Loucy (cell line): ENCODE data around the gene SOHLH1.

Source experiments
- H2AFZ ChIP-seq: fragments of 200-600 bp; sonication (generic); 2 replicates; pipeline ENCODE4 v1.6.0; 2016; ENCODE audit warnings: antibody characterized with exemption, mild to moderate bottlenecking, low read length, moderate library complexity
- H3F3A ChIP-seq: fragments of 200-600 bp; 2 replicates; pipeline ENCODE4 v1.6.0; 2016; ENCODE audit warnings: antibody characterized with exemption, low read depth, mild to moderate bottlenecking
- H3K27me3 ChIP-seq: fragments of 200-600 bp; sonication (generic); 2 replicates; pipeline ENCODE4 v1.6.1; 2014; ENCODE audit warnings: low read length, mild to moderate bottlenecking; ENCODE audit not compliant: insufficient read depth, poor library complexity, severe bottlenecking
- H3K36me3 ChIP-seq: fragments of 200-600 bp; sonication (generic); 2 replicates; pipeline ENCODE4 v1.6.1; 2016; ENCODE audit warnings: low read length; ENCODE audit not compliant: insufficient read depth
- H3K4me1 ChIP-seq: fragments of 200-600 bp; sonication (generic); 2 replicates; pipeline ENCODE4 v1.5.1; 2014; ENCODE audit warnings: low read length, mild to moderate bottlenecking; ENCODE audit not compliant: insufficient read depth, poor library complexity, severe bottlenecking
- H3K4me2 ChIP-seq: fragments of 200-600 bp; sonication (generic); 2 replicates; pipeline ENCODE4 v1.6.0; 2014; ENCODE audit warnings: antibody characterized with exemption, low read length, low read depth, mild to moderate bottlenecking; ENCODE audit not compliant: poor library complexity, severe bottlenecking
- H3K4me3 ChIP-seq: fragments of 200-600 bp; sonication (generic); 2 replicates; pipeline ENCODE4 v1.5.1; 2014; ENCODE audit warnings: low read length, mild to moderate bottlenecking, mixed read lengths; ENCODE audit not compliant: poor library complexity, severe bottlenecking
- H3K79me2 ChIP-seq: fragments of 200-600 bp; sonication (generic); 2 replicates; pipeline ENCODE4 v1.6.1; 2014; ENCODE audit warnings: low read length; ENCODE audit not compliant: insufficient read depth
- H3K9ac ChIP-seq: fragments of 200-600 bp; sonication (generic); 2 replicates; pipeline ENCODE4 v1.6.0; 2014; ENCODE audit warnings: mild to moderate bottlenecking, low read depth, low read length, moderate library complexity; ENCODE audit not compliant: poor library complexity, severe bottlenecking
- H3K9me2 ChIP-seq: fragments of 200-600 bp; sonication (generic); replicated peaks from 2 replicates; pipeline ENCODE4 v1.6.1; 2016; ENCODE audit warnings: low read depth, low read length, mixed read lengths
- H3K9me3 ChIP-seq: fragments of 200-600 bp; sonication (generic); 2 replicates; pipeline ENCODE4 v1.6.1; 2014; ENCODE audit warnings: mild to moderate bottlenecking, antibody characterized with exemption, low read length, low read depth; ENCODE audit not compliant: insufficient read depth
- H4K20me1 ChIP-seq: fragments of 200-600 bp; sonication (generic); 2 replicates; pipeline ENCODE4 v1.6.0; 2014; ENCODE audit warnings: antibody characterized with exemption, low read length, mild to moderate bottlenecking; ENCODE audit not compliant: insufficient read depth, poor library complexity, severe bottlenecking
- EZH2phosphoT487 ChIP-seq: fragments of 200-600 bp; IDR thresholded peaks from 2 replicates; pipeline ENCODE4 v1.6.1; 2018; ENCODE audit warnings: antibody characterized with exemption, mild to moderate bottlenecking, moderate library complexity, borderline replicate concordance
- TF ChIP-seq, protein P1 (sequence below): fragments of 200-600 bp; sonication (generic); conservative IDR thresholded peaks from 2 replicates; pipeline ENCODE4 v1.5.1; 2014; ENCODE audit warnings: mild to moderate bottlenecking, antibody characterized with exemption, low read length

Gene SOHLH1

DNA sequence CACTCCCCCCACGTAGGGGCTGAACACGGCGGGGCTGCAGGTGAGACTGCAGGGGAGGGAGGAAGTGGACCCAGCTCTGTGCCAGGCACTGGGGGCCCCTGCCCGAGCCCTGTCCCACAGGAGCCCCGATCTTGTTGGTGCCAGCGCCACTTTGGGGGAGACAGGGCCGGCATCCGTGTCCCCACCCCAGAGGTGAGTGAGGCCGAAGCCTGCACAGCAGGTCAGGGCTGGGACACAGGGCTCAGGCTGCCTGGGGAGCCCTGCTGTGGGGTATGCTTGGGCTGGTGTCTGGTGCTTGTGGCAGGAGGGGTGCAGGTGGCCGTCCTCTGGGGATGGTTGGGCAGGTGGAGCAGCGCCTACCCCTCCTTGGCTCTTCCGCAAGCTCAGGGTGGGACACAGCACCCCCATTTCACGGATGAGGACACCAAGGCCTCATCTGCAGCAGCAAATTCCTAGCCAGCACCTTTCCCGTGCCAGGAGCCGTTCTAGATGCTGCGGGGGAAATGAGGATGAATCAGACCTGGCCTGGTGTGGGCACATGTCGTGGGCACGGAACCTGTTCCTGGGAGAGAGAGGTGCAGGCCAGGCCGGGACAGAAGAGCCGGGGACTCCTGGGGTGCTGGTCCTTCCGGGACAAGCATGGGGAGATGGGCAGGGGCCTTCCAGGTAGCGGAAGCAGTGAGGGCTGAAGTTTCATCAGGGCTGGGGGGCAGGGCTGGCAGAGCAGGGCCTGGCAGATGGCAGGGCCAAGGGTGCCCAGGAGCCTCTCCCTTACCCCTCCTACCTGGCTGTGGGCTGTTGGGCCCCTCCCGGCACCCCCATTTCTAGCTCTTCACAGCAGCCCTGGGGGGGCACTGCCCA is 37.9 kb upstream of the SOHLH1 start:
- H3K79me2 ChIP-seq: no peaks in the 10 kb centered on the region
- TF ChIP-seq, protein P1, sequence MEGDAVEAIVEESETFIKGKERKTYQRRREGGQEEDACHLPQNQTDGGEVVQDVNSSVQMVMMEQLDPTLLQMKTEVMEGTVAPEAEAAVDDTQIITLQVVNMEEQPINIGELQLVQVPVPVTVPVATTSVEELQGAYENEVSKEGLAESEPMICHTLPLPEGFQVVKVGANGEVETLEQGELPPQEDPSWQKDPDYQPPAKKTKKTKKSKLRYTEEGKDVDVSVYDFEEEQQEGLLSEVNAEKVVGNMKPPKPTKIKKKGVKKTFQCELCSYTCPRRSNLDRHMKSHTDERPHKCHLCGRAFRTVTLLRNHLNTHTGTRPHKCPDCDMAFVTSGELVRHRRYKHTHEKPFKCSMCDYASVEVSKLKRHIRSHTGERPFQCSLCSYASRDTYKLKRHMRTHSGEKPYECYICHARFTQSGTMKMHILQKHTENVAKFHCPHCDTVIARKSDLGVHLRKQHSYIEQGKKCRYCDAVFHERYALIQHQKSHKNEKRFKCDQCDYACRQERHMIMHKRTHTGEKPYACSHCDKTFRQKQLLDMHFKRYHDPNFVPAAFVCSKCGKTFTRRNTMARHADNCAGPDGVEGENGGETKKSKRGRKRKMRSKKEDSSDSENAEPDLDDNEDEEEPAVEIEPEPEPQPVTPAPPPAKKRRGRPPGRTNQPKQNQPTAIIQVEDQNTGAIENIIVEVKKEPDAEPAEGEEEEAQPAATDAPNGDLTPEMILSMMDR: no peak
- TF ChIP-seq EZH2phosphoT487: no peak
- no peaks in the 10 kb centered on the region for H3F3A ChIP-seq
- no peaks in the 10 kb centered on the region for H3K36me3 ChIP-seq
- H3K27me3 ChIP-seq: no peaks in the 10 kb centered on the region
- H3K9ac ChIP-seq: no peak overlapping the region
- H3K4me2 ChIP-seq: no peak overlapping the region
- no peaks in the 10 kb centered on the region for H3K9me2 ChIP-seq
- no peak overlapping the region for H2AFZ ChIP-seq
- peaks cover 3% of the 10 kb centered on the region; the same call in 1 of the 2 replicates for H3K9me3 ChIP-seq
- no peaks in the 10 kb centered on the region for H3K4me1 ChIP-seq
- no peaks in the 10 kb centered on the region for H4K20me1 ChIP-seq
- no peak overlapping the region for H3K4me3 ChIP-seq

- no peak overlapping the region for H3K4me3 ChIP-seq
- peaks cover 6% of the 10 kb centered on the region; the same call in 1 of the 2 replicates for H3K9me3 ChIP-seq
- H4K20me1 ChIP-seq: no peaks in the 10 kb centered on the region
- H3K4me1 ChIP-seq: no peaks in the 10 kb centered on the region
- no peak overlapping the region for H2AFZ ChIP-seq
- no peaks in the 10 kb centered on the region for H3F3A ChIP-seq
- H3K9me2 ChIP-seq: no peaks in the 10 kb centered on the region
- no peaks in the 10 kb centered on the region for H3K27me3 ChIP-seq
- no peak for TF ChIP-seq EZH2phosphoT487
- TF ChIP-seq, protein P1: no peak
- H3K36me3 ChIP-seq: no peaks in the 10 kb centered on the region
- no peak overlapping the region for H3K4me2 ChIP-seq
- H3K9ac ChIP-seq: no peak overlapping the region
- no peaks in the 10 kb centered on the region for H3K79me2 ChIP-seq
These were observed 37.1 kb upstream of the SOHLH1 start for GRCh38 chr9:135736272-135736978.

DNA sequence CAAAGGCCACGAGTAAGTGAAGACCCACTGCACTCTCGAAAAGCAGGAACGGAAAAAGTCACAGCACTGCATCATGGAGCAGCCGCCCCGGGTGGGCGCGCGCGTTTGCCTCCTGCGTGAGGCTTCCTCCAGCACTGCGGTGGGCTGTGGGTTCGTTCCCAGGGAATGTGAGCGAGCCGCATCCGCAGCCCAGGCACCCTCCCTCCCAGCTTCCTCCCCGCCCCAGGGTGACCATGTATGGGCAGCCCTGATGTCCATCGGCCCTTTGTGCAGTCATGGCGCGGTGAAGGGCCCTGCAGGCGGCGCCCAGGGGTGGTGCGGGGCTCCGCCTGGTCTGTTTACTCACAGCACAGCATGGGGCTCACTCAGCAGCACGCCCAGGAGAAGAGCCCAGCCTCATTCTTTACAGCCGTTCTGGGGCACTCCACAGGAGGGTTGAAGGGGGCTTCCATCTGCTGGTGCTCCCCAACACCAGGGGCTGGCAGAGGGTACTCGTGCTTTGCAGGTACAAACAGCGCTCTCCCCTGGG is 35.4 kb upstream of the SOHLH1 start:
- Histone ChIP-seq H3K9me3 (peaks cover 9% of the 10 kb centered on the region; the same call in 1 of the 2 replicates), H3K4me1 (no peaks in the 10 kb centered on the region), H3K79me2 (no peaks in the 10 kb centered on the region), H3K9me2 (no peaks in the 10 kb centered on the region), H4K20me1 (no peaks in the 10 kb centered on the region), H2AFZ (no peak overlapping the region), H3F3A (no peaks in the 10 kb centered on the region), H3K9ac (no peak overlapping the region), H3K36me3 (no peaks in the 10 kb centered on the region), H3K27me3 (no peaks in the 10 kb centered on the region), H3K4me2 (no peak overlapping the region), H3K4me3 (no peak overlapping the region)
- TF ChIP-seq, protein P1: no peak
- TF ChIP-seq EZH2phosphoT487: no peak
